Neural progenitor cell (in vitro differentiated cells): ENCODE results near the gene LGR5. TPM values are rescaled to one million over a fixed set of nuclear protein-coding genes. Genes with fewer than 3 reads are reported as not detected.

Experiments
- DNase-seq: peaks from one replicate; pipeline ENCODE4 v3.0.0-alpha.2; 2016; ENCODE audit warnings: low spot score
- H2AFZ ChIP-seq: fragments of 200-600 bp; sonication (generic); replicated peaks from 2 replicates; pipeline ENCODE4 v1.6.1; 2016; ENCODE audit warnings: antibody characterized with exemption
- H3F3A ChIP-seq: fragments of 200-600 bp; sonication (generic); 2 replicates; pipeline ENCODE4 v1.6.1; 2016; ENCODE audit warnings: antibody characterized with exemption, low read depth
- H3K27ac ChIP-seq: fragments of 200-600 bp; sonication (generic); 2 replicates; pipeline ENCODE4 v1.5.1; 2016; ENCODE audit warnings: mild to moderate bottlenecking
- H3K27me3 ChIP-seq: fragments of 200-600 bp; sonication (generic); 2 replicates; pipeline ENCODE4 v1.6.1; 2016; ENCODE audit warnings: mild to moderate bottlenecking, moderate library complexity
- H3K36me3 ChIP-seq: fragments of 200-600 bp; sonication (generic); 2 replicates; pipeline ENCODE4 v1.5.1; 2016
- H3K4me1 ChIP-seq: fragments of 200-600 bp; sonication (generic); 2 replicates; pipeline ENCODE4 v1.6.1; 2016; ENCODE audit warnings: mixed run types
- H3K4me2 ChIP-seq: fragments of 200-600 bp; sonication (generic); 2 replicates; pipeline ENCODE4 v1.6.1; 2016
- H3K4me3 ChIP-seq: fragments of 200-600 bp; sonication (generic); 2 replicates; pipeline ENCODE4 v1.5.1; 2016
- H3K79me2 ChIP-seq: fragments of 200-600 bp; sonication (generic); 2 replicates; pipeline ENCODE4 v1.6.1; 2016; ENCODE audit warnings: low read depth
- H3K9ac ChIP-seq: fragments of 200-600 bp; sonication (generic); 2 replicates; pipeline ENCODE4 v1.6.1; 2016
- H3K9me3 ChIP-seq: fragments of 200-600 bp; sonication (generic); 2 replicates; pipeline ENCODE4 v1.5.1; 2016; ENCODE audit warnings: low read depth
- H4K20me1 ChIP-seq: fragments of 200-600 bp; sonication (generic); 2 replicates; pipeline ENCODE4 v1.6.1; 2016; ENCODE audit warnings: low read depth
- H3K27ac Mint-ChIP-seq: 3 replicates; pipeline ENCODE4 v1.8.0; 2021; ENCODE audit warnings: mixed read lengths
- H3K27me3 Mint-ChIP-seq: 2 replicates; pipeline ENCODE4 v1.8.0; 2022; ENCODE audit warnings: low read depth, mild to moderate bottlenecking, inconsistent platforms, moderate library complexity, mixed read lengths; ENCODE audit not compliant: insufficient read depth
- H3K36me3 Mint-ChIP-seq: 3 replicates; pipeline ENCODE4 v1.8.0; 2021; ENCODE audit warnings: mixed read lengths
- H3K4me1 Mint-ChIP-seq: 3 replicates; pipeline ENCODE4 v1.8.0; 2021; ENCODE audit warnings: mixed read lengths
- H3K4me3 Mint-ChIP-seq: 3 replicates; pipeline ENCODE4 v1.8.0; 2021; ENCODE audit warnings: mild to moderate bottlenecking, moderate library complexity, mixed read lengths
- H3K9me3 Mint-ChIP-seq: 3 replicates; pipeline ENCODE4 v1.8.0; 2020; ENCODE audit warnings: mixed read lengths
- EZH2 ChIP-seq: fragments of 200-600 bp; sonication (generic); IDR thresholded peaks from 2 replicates; pipeline ENCODE4 v1.6.1; 2017; ENCODE audit warnings: antibody characterized with exemption, mild to moderate bottlenecking, moderate library complexity
- EZH2phosphoT487 ChIP-seq: fragments of 200-600 bp; sonication (generic); IDR thresholded peaks from 2 replicates; pipeline ENCODE4 v1.6.1; 2017; ENCODE audit warnings: antibody characterized with exemption
- total RNA-seq: library from RNA; depleted of rRNA; stranded (reverse); fragments of >200 nt; gene quantifications from 2 replicates; pipeline ENCODE4 v1.2.3, GENCODE V29; 2015; ENCODE audit warnings: low replicate concordance
- TF ChIP-seq, protein P1 (sequence below): fragments of 200-600 bp; sonication (generic); IDR thresholded peaks from 2 replicates; pipeline ENCODE4 v1.5.1; 2017; ENCODE audit warnings: antibody characterized with exemption, mild to moderate bottlenecking

LGR5 gene
- total RNA-seq, 1 donor from 2014 or later = 1.4 TPM

DNA sequence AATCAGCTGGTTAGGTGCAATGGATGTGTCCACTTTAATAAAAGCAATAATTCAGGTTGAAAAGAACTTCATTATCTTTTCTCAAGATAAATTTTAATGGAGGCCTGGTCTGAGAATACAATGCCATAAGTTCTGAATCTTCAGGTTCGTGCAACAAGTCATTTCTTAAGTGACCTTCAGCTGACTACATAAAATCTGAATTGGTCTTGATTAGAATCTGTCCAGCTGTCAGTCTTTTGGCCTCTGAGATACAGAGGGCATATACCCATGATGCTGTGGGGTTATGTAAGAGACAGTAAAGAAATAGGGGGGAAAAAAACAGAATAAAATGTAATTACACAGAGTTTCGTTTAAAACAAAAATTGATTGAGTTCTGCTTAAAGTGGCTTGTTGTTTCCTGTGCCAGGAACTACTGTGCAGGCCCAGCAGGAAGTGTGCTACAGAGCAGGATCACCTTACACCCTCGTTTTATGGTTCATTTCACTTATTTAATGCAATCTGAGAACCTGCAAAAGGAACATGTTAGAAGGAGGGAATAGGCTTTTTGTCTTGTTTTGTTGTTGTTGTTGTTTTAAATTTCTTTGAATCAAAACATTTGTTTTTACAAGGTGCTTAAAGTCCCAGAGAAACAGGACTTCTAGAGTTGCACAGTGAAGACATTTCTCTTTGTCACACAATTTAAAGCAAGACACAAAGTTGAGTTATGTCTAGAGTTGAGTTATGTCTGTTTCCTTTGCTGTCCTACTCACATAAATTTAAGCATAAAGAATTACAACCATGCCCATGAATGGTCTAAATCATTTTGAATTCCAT is 64.2 kb downstream of the LGR5 start:
- Mint-ChIP-seq H3K27ac (peak overlapping the region; percentile 84), H3K9me3 (no peaks in the 10 kb centered on the region), H3K36me3 (peaks cover 10% of the 10 kb centered on the region), H3K4me1 (peaks cover 31% of the 10 kb centered on the region), H3K4me3 (peak overlapping the region; percentile 8), H3K27me3 (no peaks in the 10 kb centered on the region)
- H3K4me1 ChIP-seq = peaks cover 37% of the 10 kb centered on the region
- DNase-seq = peak; percentile 77
- H4K20me1 ChIP-seq = no peaks in the 10 kb centered on the region
- no peaks in the 10 kb centered on the region for H3K36me3 ChIP-seq
- peak overlapping the region; percentile 11 for H3K27ac ChIP-seq
- H3K4me3 ChIP-seq = peak overlapping the region; percentile 31
- no peaks in the 10 kb centered on the region for H3K9me3 ChIP-seq
- H3F3A ChIP-seq = peaks cover 20% of the 10 kb centered on the region
- H2AFZ ChIP-seq = no peak overlapping the region
- H3K9ac ChIP-seq = no peak overlapping the region
- no peaks in the 10 kb centered on the region for H3K27me3 ChIP-seq
- TF ChIP-seq EZH2 (no peak), EZH2phosphoT487 (peak; percentile 84)
- H3K79me2 ChIP-seq = no peaks in the 10 kb centered on the region
- H3K4me2 ChIP-seq = peak overlapping the region; percentile 72

DNA sequence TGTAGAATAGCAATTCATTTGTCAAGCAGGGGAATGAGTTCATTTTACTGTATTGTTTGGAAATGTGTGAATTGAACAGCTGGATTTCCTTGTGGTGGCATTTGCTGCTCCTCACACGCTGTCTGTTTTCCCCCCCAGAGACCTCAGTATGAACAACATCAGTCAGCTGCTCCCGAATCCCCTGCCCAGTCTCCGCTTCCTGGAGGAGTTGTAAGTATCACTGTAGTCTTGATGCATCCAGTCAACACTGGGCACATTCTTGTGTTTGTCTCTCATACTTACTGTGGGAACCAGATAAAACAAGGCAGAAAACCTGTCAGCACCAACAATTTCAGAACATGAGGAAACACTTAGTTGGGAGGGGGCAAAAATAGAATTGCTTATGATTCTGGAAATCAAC is 64.9 kb downstream of the LGR5 start:
- H3K27ac ChIP-seq = peak overlapping the region; percentile 11
- Mint-ChIP-seq H3K4me1 (peaks cover 33% of the 10 kb centered on the region), H3K4me3 (peak overlapping the region; percentile 51), H3K36me3 (peaks cover 7% of the 10 kb centered on the region), H3K27ac (peak overlapping the region; percentile 84), H3K27me3 (no peaks in the 10 kb centered on the region), H3K9me3 (no peaks in the 10 kb centered on the region)
- no peaks in the 10 kb centered on the region for H3K9me3 ChIP-seq
- peak; percentile 62 for DNase-seq
- no peak overlapping the region for H3K9ac ChIP-seq
- H3K36me3 ChIP-seq = no peaks in the 10 kb centered on the region
- peak overlapping the region; percentile 72 for H3K4me2 ChIP-seq
- TF ChIP-seq EZH2 = no peak
- no peak for TF ChIP-seq EZH2phosphoT487
- TF ChIP-seq, protein P1, sequence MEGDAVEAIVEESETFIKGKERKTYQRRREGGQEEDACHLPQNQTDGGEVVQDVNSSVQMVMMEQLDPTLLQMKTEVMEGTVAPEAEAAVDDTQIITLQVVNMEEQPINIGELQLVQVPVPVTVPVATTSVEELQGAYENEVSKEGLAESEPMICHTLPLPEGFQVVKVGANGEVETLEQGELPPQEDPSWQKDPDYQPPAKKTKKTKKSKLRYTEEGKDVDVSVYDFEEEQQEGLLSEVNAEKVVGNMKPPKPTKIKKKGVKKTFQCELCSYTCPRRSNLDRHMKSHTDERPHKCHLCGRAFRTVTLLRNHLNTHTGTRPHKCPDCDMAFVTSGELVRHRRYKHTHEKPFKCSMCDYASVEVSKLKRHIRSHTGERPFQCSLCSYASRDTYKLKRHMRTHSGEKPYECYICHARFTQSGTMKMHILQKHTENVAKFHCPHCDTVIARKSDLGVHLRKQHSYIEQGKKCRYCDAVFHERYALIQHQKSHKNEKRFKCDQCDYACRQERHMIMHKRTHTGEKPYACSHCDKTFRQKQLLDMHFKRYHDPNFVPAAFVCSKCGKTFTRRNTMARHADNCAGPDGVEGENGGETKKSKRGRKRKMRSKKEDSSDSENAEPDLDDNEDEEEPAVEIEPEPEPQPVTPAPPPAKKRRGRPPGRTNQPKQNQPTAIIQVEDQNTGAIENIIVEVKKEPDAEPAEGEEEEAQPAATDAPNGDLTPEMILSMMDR = no peak
- H3K79me2 ChIP-seq = no peaks in the 10 kb centered on the region
- H3K4me3 ChIP-seq = peak overlapping the region; percentile 31
- H2AFZ ChIP-seq = no peak overlapping the region
- peaks cover 44% of the 10 kb centered on the region for H3K4me1 ChIP-seq
- no peaks in the 10 kb centered on the region for H4K20me1 ChIP-seq
- H3K27me3 ChIP-seq = no peaks in the 10 kb centered on the region
- peaks cover 25% of the 10 kb centered on the region for H3F3A ChIP-seq

DNA sequence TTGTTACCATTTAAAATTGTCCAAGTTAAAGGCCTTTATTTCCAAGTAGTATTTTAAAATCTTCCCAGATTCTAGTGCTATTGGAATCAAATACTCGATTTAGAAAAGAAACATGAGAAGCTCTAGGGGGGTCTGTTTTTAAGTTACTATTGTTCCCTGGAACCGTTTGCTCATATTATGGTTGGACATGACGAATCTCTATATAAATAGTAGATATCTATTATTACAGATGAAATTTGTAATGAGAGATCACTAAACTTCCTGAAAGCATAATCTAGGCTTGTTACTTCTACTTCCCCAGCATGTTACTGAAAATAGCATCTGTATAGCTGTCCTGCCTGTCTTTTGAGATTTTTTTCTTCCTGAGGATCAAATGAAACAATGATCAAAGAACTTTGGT is 70.1 kb downstream of the LGR5 start:
- TF ChIP-seq EZH2 (no peak), EZH2phosphoT487 (no peak)
- TF ChIP-seq, protein P1 = no peak
- peaks cover 26% of the 10 kb centered on the region for H3K4me1 ChIP-seq
- no peak overlapping the region for H2AFZ ChIP-seq
- no peak for DNase-seq
- Mint-ChIP-seq H3K9me3 (peaks cover 4% of the 10 kb centered on the region), H3K4me3 (no peak overlapping the region), H3K36me3 (peaks cover 9% of the 10 kb centered on the region), H3K4me1 (peaks cover 18% of the 10 kb centered on the region), H3K27ac (no peak overlapping the region), H3K27me3 (no peaks in the 10 kb centered on the region)
- H3F3A ChIP-seq = peaks cover 5% of the 10 kb centered on the region
- no peaks in the 10 kb centered on the region for H3K9me3 ChIP-seq
- H3K27me3 ChIP-seq = no peaks in the 10 kb centered on the region
- no peaks in the 10 kb centered on the region for H3K36me3 ChIP-seq
- H3K4me3 ChIP-seq = no peak overlapping the region
- no peaks in the 10 kb centered on the region for H3K79me2 ChIP-seq
- H3K27ac ChIP-seq = no peak overlapping the region
- no peak overlapping the region for H3K9ac ChIP-seq
- no peaks in the 10 kb centered on the region for H4K20me1 ChIP-seq
- H3K4me2 ChIP-seq = no peak overlapping the region
